ENCODE measurements around the gene SPSB4.

The SPSB4 gene

DNA sequence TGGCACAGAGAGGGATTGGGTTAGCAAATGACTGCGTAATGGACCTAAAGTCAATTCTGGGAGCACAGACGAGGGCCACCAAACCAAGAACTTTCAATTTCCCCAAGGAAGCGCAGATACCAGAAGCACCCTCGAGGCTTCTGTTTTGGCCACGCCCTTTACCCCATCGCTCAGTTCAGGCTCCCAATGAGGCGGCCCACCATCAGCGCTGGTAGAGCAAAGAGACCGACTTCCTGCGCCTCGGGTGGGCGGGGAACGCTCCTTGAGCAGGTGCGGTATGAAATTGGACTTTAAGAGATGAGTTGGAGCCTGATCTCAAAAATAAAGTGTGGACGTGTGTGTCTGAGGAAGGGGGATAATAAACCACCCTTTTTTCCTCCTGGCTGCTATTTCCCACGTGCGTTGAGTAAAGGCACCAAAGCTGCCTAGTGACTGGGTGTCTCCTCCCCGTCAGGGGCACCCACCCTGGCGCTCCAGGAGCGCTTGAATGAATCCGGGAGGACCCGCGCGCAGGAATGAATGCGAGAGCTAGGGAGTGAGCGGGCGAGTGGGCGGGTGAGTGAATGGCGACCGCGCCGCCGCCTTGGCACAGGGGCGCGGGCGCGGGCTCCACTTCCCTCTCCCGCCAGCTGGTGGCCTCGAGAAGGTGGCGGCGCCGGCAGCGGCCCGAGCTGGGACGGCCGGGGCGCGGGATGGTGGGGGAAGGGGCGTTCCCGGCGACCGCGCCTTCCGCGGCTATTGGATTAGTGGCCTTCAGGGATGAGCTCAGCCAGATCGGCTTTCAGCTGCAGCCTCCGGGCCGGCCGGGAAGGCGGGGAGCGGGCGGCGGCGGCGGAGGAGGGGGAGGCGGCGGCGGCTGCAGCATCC is at the start of gene SPSB4 (continued):
- TF ChIP-seq ZSCAN16 (tag by site-specific recombination; IDR thresholded peaks at IDR 0.05), result no peak
- TF ChIP-seq ZBTB7A (tag by site-specific recombination; IDR thresholded peaks at IDR 0.05; ENCODE audit: low read depth), result no peak
- no peak for TF ChIP-seq ZNF560 (tag by site-specific recombination; IDR thresholded peaks at IDR 0.05; ENCODE audit: borderline replicate concordance)
- TF ChIP-seq ZNF184 (tag by site-specific recombination; IDR thresholded peaks at IDR 0.05), result no peak
- no peak for TF ChIP-seq RBAK (tag by site-specific recombination; IDR thresholded peaks at IDR 0.05)
- TF ChIP-seq ZNF768 (tag by site-specific recombination; IDR thresholded peaks at IDR 0.05), result no peak
- peak; percentile 70 for TF ChIP-seq ZBTB8A (tag by site-specific recombination; IDR thresholded peaks at IDR 0.05)
- peak; percentile 23; the same call in 1 of the 2 replicates for TF ChIP-seq OSR2 (tag by site-specific recombination; IDR thresholded peaks at IDR 0.05)
- no peak for TF ChIP-seq MZF1 (tag by site-specific recombination; IDR thresholded peaks at IDR 0.05; ENCODE audit: borderline replicate concordance)
- TF ChIP-seq ZNF18 (tag by site-specific recombination; IDR thresholded peaks at IDR 0.05), result no peak
- TF ChIP-seq ZNF362 (tag by site-specific recombination; IDR thresholded peaks at IDR 0.05), result no peak
- TF ChIP-seq, protein P1, sequence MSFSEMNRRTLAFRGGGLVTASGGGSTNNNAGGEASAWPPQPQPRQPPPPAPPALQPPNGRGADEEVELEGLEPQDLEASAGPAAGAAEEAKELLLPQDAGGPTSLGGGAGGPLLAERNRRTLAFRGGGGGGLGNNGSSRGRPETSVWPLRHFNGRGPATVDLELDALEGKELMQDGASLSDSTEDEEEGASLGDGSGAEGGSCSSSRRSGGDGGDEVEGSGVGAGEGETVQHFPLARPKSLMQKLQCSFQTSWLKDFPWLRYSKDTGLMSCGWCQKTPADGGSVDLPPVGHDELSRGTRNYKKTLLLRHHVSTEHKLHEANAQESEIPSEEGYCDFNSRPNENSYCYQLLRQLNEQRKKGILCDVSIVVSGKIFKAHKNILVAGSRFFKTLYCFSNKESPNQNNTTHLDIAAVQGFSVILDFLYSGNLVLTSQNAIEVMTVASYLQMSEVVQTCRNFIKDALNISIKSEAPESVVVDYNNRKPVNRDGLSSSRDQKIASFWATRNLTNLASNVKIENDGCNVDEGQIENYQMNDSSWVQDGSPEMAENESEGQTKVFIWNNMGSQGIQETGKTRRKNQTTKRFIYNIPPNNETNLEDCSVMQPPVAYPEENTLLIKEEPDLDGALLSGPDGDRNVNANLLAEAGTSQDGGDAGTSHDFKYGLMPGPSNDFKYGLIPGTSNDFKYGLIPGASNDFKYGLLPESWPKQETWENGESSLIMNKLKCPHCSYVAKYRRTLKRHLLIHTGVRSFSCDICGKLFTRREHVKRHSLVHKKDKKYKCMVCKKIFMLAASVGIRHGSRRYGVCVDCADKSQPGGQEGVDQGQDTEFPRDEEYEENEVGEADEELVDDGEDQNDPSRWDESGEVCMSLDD (tag by site-specific recombination; IDR thresholded peaks at IDR 0.05), result no peak
- TF ChIP-seq ZNF610 (tag by site-specific recombination; IDR thresholded peaks at IDR 0.05; ENCODE audit: borderline replicate concordance), result no peak
- TF ChIP-seq, protein P2, sequence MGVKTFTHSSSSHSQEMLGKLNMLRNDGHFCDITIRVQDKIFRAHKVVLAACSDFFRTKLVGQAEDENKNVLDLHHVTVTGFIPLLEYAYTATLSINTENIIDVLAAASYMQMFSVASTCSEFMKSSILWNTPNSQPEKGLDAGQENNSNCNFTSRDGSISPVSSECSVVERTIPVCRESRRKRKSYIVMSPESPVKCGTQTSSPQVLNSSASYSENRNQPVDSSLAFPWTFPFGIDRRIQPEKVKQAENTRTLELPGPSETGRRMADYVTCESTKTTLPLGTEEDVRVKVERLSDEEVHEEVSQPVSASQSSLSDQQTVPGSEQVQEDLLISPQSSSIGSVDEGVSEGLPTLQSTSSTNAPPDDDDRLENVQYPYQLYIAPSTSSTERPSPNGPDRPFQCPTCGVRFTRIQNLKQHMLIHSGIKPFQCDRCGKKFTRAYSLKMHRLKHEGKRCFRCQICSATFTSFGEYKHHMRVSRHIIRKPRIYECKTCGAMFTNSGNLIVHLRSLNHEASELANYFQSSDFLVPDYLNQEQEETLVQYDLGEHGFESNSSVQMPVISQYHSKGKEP (tag by site-specific recombination; IDR thresholded peaks at IDR 0.05), result no peak
- TF ChIP-seq ZNF48 (tag by site-specific recombination; IDR thresholded peaks at IDR 0.05), result no peak
- no peak for TF ChIP-seq ZNF202 (tag by site-specific recombination; IDR thresholded peaks at IDR 0.05; ENCODE audit: borderline replicate concordance)
- no peak for TF ChIP-seq ZNF26 (tag by site-specific recombination; IDR thresholded peaks at IDR 0.05)
- no peak for TF ChIP-seq ZNF600 (tag by site-specific recombination; IDR thresholded peaks at IDR 0.05)
- TF ChIP-seq ZNF548 (tag by site-specific recombination; IDR thresholded peaks at IDR 0.05), result no peak
- TF ChIP-seq, protein P3, sequence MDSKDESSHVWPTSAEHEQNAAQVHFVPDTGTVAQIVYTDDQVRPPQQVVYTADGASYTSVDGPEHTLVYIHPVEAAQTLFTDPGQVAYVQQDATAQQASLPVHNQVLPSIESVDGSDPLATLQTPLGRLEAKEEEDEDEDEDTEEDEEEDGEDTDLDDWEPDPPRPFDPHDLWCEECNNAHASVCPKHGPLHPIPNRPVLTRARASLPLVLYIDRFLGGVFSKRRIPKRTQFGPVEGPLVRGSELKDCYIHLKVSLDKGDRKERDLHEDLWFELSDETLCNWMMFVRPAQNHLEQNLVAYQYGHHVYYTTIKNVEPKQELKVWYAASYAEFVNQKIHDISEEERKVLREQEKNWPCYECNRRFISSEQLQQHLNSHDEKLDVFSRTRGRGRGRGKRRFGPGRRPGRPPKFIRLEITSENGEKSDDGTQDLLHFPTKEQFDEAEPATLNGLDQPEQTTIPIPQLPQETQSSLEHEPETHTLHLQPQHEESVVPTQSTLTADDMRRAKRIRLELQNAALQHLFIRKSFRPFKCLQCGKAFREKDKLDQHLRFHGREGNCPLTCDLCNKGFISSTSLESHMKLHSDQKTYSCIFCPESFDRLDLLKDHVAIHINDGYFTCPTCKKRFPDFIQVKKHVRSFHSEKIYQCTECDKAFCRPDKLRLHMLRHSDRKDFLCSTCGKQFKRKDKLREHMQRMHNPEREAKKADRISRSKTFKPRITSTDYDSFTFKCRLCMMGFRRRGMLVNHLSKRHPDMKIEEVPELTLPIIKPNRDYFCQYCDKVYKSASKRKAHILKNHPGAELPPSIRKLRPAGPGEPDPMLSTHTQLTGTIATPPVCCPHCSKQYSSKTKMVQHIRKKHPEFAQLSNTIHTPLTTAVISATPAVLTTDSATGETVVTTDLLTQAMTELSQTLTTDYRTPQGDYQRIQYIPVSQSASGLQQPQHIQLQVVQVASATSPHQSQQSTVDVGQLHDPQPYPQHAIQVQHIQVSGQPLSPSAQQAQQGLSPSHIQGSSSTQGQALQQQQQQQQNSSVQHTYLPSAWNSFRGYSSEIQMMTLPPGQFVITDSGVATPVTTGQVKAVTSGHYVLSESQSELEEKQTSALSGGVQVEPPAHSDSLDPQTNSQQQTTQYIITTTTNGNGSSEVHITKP (tag by site-specific recombination; IDR thresholded peaks at IDR 0.05), result peak; percentile 14; the same call in 1 of the 2 replicates
- TF ChIP-seq, protein P4, sequence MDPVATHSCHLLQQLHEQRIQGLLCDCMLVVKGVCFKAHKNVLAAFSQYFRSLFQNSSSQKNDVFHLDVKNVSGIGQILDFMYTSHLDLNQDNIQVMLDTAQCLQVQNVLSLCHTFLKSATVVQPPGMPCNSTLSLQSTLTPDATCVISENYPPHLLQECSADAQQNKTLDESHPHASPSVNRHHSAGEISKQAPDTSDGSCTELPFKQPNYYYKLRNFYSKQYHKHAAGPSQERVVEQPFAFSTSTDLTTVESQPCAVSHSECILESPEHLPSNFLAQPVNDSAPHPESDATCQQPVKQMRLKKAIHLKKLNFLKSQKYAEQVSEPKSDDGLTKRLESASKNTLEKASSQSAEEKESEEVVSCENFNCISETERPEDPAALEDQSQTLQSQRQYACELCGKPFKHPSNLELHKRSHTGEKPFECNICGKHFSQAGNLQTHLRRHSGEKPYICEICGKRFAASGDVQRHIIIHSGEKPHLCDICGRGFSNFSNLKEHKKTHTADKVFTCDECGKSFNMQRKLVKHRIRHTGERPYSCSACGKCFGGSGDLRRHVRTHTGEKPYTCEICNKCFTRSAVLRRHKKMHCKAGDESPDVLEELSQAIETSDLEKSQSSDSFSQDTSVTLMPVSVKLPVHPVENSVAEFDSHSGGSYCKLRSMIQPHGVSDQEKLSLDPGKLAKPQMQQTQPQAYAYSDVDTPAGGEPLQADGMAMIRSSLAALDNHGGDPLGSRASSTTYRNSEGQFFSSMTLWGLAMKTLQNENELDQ (tag by site-specific recombination; IDR thresholded peaks at IDR 0.05; ENCODE audit: low read depth), result no peak
- TF ChIP-seq ZNF266 (tag by site-specific recombination; IDR thresholded peaks at IDR 0.05; ENCODE audit: low read depth), result no peak
